GM12878 (cell line): ENCODE measurements around the gene DYSF. TPM values are rescaled to one million over a fixed set of nuclear protein-coding genes. Genes with fewer than 3 reads are reported as not detected.

Source experiments
- ATAC-seq: fragments of 200-7000 bp; cut with Tn5 transposase; 3 replicates; pipeline ENCODE4 v1.9.1; 2020; ENCODE audit warnings: mild to moderate bottlenecking, moderate library complexity
- BruUV-seq: library from RNA; stranded (reverse); fragments of 400-500 nt; replicated peaks from 2 replicates; lab custom pipeline; 2021; lab: Mats Ljungman, UMichigan
- CTCF ChIA-PET: fragments of 300-600 bp; sonication (Branson Sonifier 250); formaldehyde crosslinking; extraction: SDS; loops from one replicate; lab custom pipeline; 2021; ENCODE audit warnings: inconsistent platforms; lab: Yijun Ruan, JAX
- POLR2A ChIA-PET: fragments of 350-600 bp; formaldehyde crosslinking; extraction: SDS; loops from one replicate; lab custom pipeline; 2021; ENCODE audit warnings: inconsistent platforms; lab: Charles Lee
- RAD21 ChIA-PET: fragments of 300-600 bp; sonication (Branson Sonifier 250); formaldehyde crosslinking; loops from one replicate; lab custom pipeline; 2023; ENCODE audit warnings: antibody characterized with exemption; ENCODE audit not compliant: unreplicated experiment; lab: Charles Lee
- SMC1A ChIA-PET: fragments of 300-600 bp; sonication (Branson Sonifier 250); formaldehyde crosslinking; loops from one replicate; lab custom pipeline; 2023; ENCODE audit not compliant: unreplicated experiment, uncharacterized antibody; lab: Charles Lee
- DNase-seq: peaks from one replicate; pipeline ENCODE4 v3.0.0-alpha.2; 2011; ENCODE audit warnings: low read depth, low spot score
- FAIRE-seq: peaks from 3 replicates; lab custom pipeline; 2011; peaks lifted over from hg19 to GRCh38; lab: Jason Lieb, UNC
- H2AFZ ChIP-seq: 2 replicates; pipeline ENCODE4 v1.6.0; 2011; ENCODE audit warnings: low read depth, low read length, control low read depth; ENCODE audit not compliant: control insufficient read depth
- H3K27ac ChIP-seq: 2 replicates; pipeline ENCODE4 v1.5.1; 2011; ENCODE audit warnings: control low read depth; ENCODE audit not compliant: control insufficient read depth, insufficient read depth
- H3K27me3 ChIP-seq, 2 experiments: replicated peaks in 1 of 2; 2 replicates each; pipeline versions ENCODE4 v1.6.0 to v1.6.1; 2011; ENCODE audit warnings: low read length in 1 of 2; ENCODE audit not compliant: control insufficient read depth in 2 of 2, insufficient read depth in 2 of 2
- H3K36me3 ChIP-seq, 2 experiments: 2 replicates each; pipeline ENCODE4 v1.5.1; 2011; ENCODE audit warnings: low read length in 1 of 2; ENCODE audit not compliant: control insufficient read depth in 2 of 2, insufficient read depth in 2 of 2
- H3K4me1 ChIP-seq: 2 replicates; pipeline ENCODE4 v1.6.1; 2011; ENCODE audit warnings: mild to moderate bottlenecking, low read length, moderate library complexity, mixed read lengths; ENCODE audit not compliant: control insufficient read depth, insufficient read depth
- H3K4me2 ChIP-seq: 2 replicates; pipeline ENCODE4 v1.6.0; 2011; ENCODE audit warnings: control low read depth; ENCODE audit not compliant: control insufficient read depth, insufficient read depth
- H3K4me3 ChIP-seq: fragments of 200-600 bp; sonication (generic); 2 replicates; pipeline ENCODE4 v1.5.1; 2016
- H3K79me2 ChIP-seq: 2 replicates; pipeline ENCODE4 v1.6.0; 2011; ENCODE audit warnings: low read length; ENCODE audit not compliant: control insufficient read depth, insufficient read depth
- H3K9ac ChIP-seq: 2 replicates; pipeline ENCODE4 v1.8.0; 2011; ENCODE audit warnings: low read length, control low read depth, mixed read lengths; ENCODE audit not compliant: control insufficient read depth, insufficient read depth
- H3K9me3 ChIP-seq: replicated peaks from 3 replicates; pipeline ENCODE4 v1.5.1; 2011; ENCODE audit warnings: mild to moderate bottlenecking, low read length; ENCODE audit not compliant: control insufficient read depth, insufficient read depth
- H4K20me1 ChIP-seq: 2 replicates; pipeline ENCODE4 v1.6.0; 2011; ENCODE audit not compliant: control insufficient read depth, insufficient read depth
- CREM ChIP-seq: IDR thresholded peaks from 2 replicates; pipeline ENCODE4 v1.6.1; 2014; ENCODE audit warnings: antibody characterized with exemption, low read depth
- EED ChIP-seq: sonication (generic); IDR thresholded peaks from 2 replicates; pipeline ENCODE4 v1.6.1; 2016; ENCODE audit warnings: antibody characterized with exemption, low read depth
- EGR1 ChIP-seq, 2 experiments: IDR thresholded peaks; 1 replicate in 1 of 2; 2 replicates in 1 of 2; pipeline ENCODE4 v1.6.1; 2011 to 2012; ENCODE audit warnings: low read depth in 2 of 2, low read length in 2 of 2, borderline replicate concordance in 1 of 2, mild to moderate bottlenecking in 1 of 2, moderate library complexity in 1 of 2
- NR2C1 ChIP-seq: fragments of 450-650 bp; IDR thresholded peaks from 2 replicates; pipeline ENCODE4 v1.6.1; 2017; ENCODE audit warnings: antibody characterized with exemption, mild to moderate bottlenecking, moderate library complexity
- PML ChIP-seq: IDR thresholded peaks from 2 replicates; pipeline ENCODE4 v1.6.1; 2012; ENCODE audit warnings: low read length, inconsistent platforms
- RB1 ChIP-seq: fragments of 450-650 bp; formaldehyde crosslinking; IDR thresholded peaks from 2 replicates; pipeline ENCODE4 v1.6.1; 2017; ENCODE audit warnings: mild to moderate bottlenecking, borderline replicate concordance
- RBBP5 ChIP-seq: fragments of 200-600 bp; sonication (generic); conservative IDR thresholded peaks from 2 replicates; pipeline ENCODE4 v1.6.1; 2016
- SPI1 ChIP-seq: IDR thresholded peaks from 2 replicates; pipeline ENCODE4 v1.6.1; 2011; ENCODE audit warnings: low read depth, mild to moderate bottlenecking, low read length, moderate library complexity, borderline replicate concordance; ENCODE audit not compliant: insufficient read depth
- TBL1XR1 ChIP-seq: IDR thresholded peaks from 2 replicates; pipeline ENCODE4 v1.6.1; 2012; ENCODE audit warnings: low read depth, low read length, improper control_type of control experiment
- ZZZ3 ChIP-seq: IDR thresholded peaks from 2 replicates; pipeline ENCODE4 v1.6.1; 2011; ENCODE audit warnings: low read depth; ENCODE audit not compliant: control insufficient read depth, insufficient read length
- WGBS: methylation state at CpG from one replicate; pipeline ENCODE4 v1.1.6; 2016; ENCODE audit warnings: low lambda C conversion rate; ENCODE audit not compliant: insufficient replicate concordance, insufficient coverage; ENCODE audit errors: missing lambda C conversion rate; 5-methylcytosine and 5-hydroxymethylcytosine counted together
- in situ Hi-C: fragments of 300-500 bp; cut with MboI; formaldehyde crosslinking; loops from 9 replicates; pipeline ENCODE4 v1.14.3; 2018; ENCODE audit warnings: mixed read lengths
- intact Hi-C: fragments of 100-400 bp; cut with micrococcal nuclease; formaldehyde crosslinking; loops from one replicate; pipeline ENCODE4 v1.14.2; 2022; ENCODE audit not compliant: unreplicated experiment
- polyA plus RNA-seq, 11 experiments: library from polyadenylated mRNA; depleted of rRNA in 4 of 11; unstranded in 6 of 11; stranded (reverse) in 5 of 11; fragments of >200 nt; fragmentation: Nextera tagmentation in 4 of 11; fragmentation: Illumina TruSeq in 1 of 11; extraction: Ambion mirVana in 4 of 11; extraction: Trizol in 1 of 11; gene quantifications; 1 replicate in 1 of 11; 2 replicates in 10 of 11; pipeline versions ENCODE4 v1.2.1 to v1.2.3, GENCODE V29; 2011 to 2016; ENCODE audit warnings: inconsistent platforms in 2 of 11, missing spikeins in 2 of 11, low read depth in 1 of 11
- total RNA-seq, 4 experiments: library from RNA; depleted of rRNA in 3 of 4; stranded (reverse); fragments of >200 nt in 3 of 4; fragmentation: Illumina TruSeq in 1 of 4; extraction: Trizol in 1 of 4; gene quantifications; 2 replicates each; pipeline versions ENCODE4 v1.2.1 to v1.2.3, GENCODE V29; 2013 to 2021
- TF ChIP-seq, protein P1 (sequence below): fragments of 450-650 bp; IDR thresholded peaks from 2 replicates; pipeline ENCODE4 v1.6.1; 2014; ENCODE audit warnings: mild to moderate bottlenecking
- TF ChIP-seq, protein P2 (sequence below): fragments of 450-650 bp; formaldehyde crosslinking; IDR thresholded peaks from 2 replicates; pipeline ENCODE4 v1.4.0; 2020; ENCODE audit warnings: mild to moderate bottlenecking, moderate library complexity
- TF ChIP-seq, protein P3 (sequence below): fragments of 450-650 bp; IDR thresholded peaks from 2 replicates; pipeline ENCODE4 v1.6.1; 2017; ENCODE audit warnings: mild to moderate bottlenecking, moderate library complexity
- TF ChIP-seq, protein P4 (sequence below): IDR thresholded peaks from 2 replicates; pipeline ENCODE4 v1.6.1; 2012; ENCODE audit warnings: low read length, inconsistent platforms

The DYSF gene
- total and polyA plus RNA-seq, 10 of the 15 experiments (the other 5 are each of a cell fraction or from before 2014, with no cell fraction given): under 0.01 to 0.15 (median 0.03) TPM; not detected in 7

DNA sequence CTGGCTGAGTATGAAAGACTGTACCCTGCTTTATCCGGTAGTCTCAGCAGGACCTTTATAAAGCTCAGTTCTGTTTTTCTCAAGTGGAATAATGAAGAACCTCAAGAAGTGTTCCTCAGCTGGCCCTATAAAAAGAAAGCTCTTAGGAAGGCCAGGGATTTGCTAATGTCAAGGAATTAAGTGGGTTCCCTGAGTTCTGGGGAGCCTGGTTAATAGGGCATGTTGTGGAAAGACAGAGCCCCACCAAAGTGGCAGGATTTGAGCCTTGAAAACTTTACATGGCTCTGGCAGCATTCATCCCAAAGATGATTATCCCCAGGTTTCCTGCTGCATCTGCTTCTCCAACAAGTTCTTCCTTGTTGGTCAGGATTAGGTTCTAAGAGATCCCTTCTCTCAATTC, 6.9 kb upstream of the DYSF start:
- WGBS: 82% methylated on average over 1 of the region's 1 CpG
- Histone ChIP-seq H3K4me3 (no peak overlapping the region), H4K20me1 (no peaks in the 10 kb centered on the region), H3K9me3 (no peaks in the 10 kb centered on the region), H3K4me2 (no peak overlapping the region), H3K79me2 (no peaks in the 10 kb centered on the region), H3K4me1 (no peaks in the 10 kb centered on the region), H3K9ac (no peak overlapping the region), H3K27ac (no peak overlapping the region), H3K27me3 (no peaks in the 10 kb centered on the region), H3K36me3 (no peaks in the 10 kb centered on the region), H2AFZ (no peak overlapping the region)
- BruUV-seq: no TSS peak
- DNase-seq (no peak), FAIRE-seq (no peak), ATAC-seq (no peak)
- ChIA-PET CTCF (interaction anchor here (0.6 to 0.9 kb wide), 2 partner anchors 13 to 147 kb away, joined by 3 read pairs; no protein-coding TSS in a partner anchor), POLR2A (no interaction called here), SMC1A (interaction anchor here (1.1 kb wide), 1 partner anchor 11 kb away, joined by 5 read pairs; no protein-coding TSS in a partner anchor), RAD21 (no interaction called here)
- intact Hi-C loops: no loop called here
- in situ Hi-C loops: no loop called here
- no peak for TF ChIP-seq RB1
- no peak for TF ChIP-seq ZZZ3
- no peak for TF ChIP-seq EGR1 (IDR thresholded peaks at IDR 0.05; ENCODE audit: borderline replicate concordance in 1 of 2, low read depth in 2 of 2, low read length in 2 of 2)
- TF ChIP-seq, protein P1, sequence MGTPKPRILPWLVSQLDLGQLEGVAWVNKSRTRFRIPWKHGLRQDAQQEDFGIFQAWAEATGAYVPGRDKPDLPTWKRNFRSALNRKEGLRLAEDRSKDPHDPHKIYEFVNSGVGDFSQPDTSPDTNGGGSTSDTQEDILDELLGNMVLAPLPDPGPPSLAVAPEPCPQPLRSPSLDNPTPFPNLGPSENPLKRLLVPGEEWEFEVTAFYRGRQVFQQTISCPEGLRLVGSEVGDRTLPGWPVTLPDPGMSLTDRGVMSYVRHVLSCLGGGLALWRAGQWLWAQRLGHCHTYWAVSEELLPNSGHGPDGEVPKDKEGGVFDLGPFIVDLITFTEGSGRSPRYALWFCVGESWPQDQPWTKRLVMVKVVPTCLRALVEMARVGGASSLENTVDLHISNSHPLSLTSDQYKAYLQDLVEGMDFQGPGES: no peak
- TF ChIP-seq SPI1: no peak
- TF ChIP-seq PML: no peak
- no peak for TF ChIP-seq EED
- no peak for TF ChIP-seq CREM
- TF ChIP-seq, protein P2, sequence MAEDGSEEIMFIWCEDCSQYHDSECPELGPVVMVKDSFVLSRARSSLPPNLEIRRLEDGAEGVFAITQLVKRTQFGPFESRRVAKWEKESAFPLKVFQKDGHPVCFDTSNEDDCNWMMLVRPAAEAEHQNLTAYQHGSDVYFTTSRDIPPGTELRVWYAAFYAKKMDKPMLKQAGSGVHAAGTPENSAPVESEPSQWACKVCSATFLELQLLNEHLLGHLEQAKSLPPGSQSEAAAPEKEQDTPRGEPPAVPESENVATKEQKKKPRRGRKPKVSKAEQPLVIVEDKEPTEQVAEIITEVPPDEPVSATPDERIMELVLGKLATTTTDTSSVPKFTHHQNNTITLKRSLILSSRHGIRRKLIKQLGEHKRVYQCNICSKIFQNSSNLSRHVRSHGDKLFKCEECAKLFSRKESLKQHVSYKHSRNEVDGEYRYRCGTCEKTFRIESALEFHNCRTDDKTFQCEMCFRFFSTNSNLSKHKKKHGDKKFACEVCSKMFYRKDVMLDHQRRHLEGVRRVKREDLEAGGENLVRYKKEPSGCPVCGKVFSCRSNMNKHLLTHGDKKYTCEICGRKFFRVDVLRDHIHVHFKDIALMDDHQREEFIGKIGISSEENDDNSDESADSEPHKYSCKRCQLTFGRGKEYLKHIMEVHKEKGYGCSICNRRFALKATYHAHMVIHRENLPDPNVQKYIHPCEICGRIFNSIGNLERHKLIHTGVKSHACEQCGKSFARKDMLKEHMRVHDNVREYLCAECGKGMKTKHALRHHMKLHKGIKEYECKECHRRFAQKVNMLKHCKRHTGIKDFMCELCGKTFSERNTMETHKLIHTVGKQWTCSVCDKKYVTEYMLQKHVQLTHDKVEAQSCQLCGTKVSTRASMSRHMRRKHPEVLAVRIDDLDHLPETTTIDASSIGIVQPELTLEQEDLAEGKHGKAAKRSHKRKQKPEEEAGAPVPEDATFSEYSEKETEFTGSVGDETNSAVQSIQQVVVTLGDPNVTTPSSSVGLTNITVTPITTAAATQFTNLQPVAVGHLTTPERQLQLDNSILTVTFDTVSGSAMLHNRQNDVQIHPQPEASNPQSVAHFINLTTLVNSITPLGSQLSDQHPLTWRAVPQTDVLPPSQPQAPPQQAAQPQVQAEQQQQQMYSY (CRISPR knock-in tag): no peak
- no peak for TF ChIP-seq RBBP5
- TF ChIP-seq, protein P3, sequence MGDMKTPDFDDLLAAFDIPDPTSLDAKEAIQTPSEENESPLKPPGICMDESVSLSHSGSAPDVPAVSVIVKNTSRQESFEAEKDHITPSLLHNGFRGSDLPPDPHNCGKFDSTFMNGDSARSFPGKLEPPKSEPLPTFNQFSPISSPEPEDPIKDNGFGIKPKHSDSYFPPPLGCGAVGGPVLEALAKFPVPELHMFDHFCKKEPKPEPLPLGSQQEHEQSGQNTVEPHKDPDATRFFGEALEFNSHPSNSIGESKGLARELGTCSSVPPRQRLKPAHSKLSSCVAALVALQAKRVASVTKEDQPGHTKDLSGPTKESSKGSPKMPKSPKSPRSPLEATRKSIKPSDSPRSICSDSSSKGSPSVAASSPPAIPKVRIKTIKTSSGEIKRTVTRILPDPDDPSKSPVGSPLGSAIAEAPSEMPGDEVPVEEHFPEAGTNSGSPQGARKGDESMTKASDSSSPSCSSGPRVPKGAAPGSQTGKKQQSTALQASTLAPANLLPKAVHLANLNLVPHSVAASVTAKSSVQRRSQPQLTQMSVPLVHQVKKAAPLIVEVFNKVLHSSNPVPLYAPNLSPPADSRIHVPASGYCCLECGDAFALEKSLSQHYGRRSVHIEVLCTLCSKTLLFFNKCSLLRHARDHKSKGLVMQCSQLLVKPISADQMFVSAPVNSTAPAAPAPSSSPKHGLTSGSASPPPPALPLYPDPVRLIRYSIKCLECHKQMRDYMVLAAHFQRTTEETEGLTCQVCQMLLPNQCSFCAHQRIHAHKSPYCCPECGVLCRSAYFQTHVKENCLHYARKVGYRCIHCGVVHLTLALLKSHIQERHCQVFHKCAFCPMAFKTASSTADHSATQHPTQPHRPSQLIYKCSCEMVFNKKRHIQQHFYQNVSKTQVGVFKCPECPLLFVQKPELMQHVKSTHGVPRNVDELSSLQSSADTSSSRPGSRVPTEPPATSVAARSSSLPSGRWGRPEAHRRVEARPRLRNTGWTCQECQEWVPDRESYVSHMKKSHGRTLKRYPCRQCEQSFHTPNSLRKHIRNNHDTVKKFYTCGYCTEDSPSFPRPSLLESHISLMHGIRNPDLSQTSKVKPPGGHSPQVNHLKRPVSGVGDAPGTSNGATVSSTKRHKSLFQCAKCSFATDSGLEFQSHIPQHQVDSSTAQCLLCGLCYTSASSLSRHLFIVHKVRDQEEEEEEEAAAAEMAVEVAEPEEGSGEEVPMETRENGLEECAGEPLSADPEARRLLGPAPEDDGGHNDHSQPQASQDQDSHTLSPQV: no peak
- no peak for TF ChIP-seq TBL1XR1
- TF ChIP-seq, protein P4, sequence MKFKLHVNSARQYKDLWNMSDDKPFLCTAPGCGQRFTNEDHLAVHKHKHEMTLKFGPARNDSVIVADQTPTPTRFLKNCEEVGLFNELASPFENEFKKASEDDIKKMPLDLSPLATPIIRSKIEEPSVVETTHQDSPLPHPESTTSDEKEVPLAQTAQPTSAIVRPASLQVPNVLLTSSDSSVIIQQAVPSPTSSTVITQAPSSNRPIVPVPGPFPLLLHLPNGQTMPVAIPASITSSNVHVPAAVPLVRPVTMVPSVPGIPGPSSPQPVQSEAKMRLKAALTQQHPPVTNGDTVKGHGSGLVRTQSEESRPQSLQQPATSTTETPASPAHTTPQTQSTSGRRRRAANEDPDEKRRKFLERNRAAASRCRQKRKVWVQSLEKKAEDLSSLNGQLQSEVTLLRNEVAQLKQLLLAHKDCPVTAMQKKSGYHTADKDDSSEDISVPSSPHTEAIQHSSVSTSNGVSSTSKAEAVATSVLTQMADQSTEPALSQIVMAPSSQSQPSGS: no peak
- TF ChIP-seq NR2C1: no peak
